Testis (tissue), 2 donors: ENCODE measurements around the gene BABAM2.
"Not testable (repeated sequence)": the region's sequence is repeated elsewhere in the genome, so short reads cannot be mapped to it uniquely, and the experiment has no call there.

Source experiments
- CTCF ChIP-seq, 3 experiments: fragments of 450-650 bp in 2 of 3; fragments of 200-600 bp in 1 of 3; sonication (generic) in 1 of 3; IDR thresholded peaks; one replicate each; pipeline ENCODE4 v1.5.1; 2016 to 2019; ENCODE audit warnings: antibody characterized with exemption in 3 of 3, mild to moderate bottlenecking in 2 of 3, moderate library complexity in 1 of 3
- POLR2A ChIP-seq: fragments of 450-650 bp; IDR thresholded peaks from one replicate; pipeline ENCODE4 v1.6.1; 2017; ENCODE audit warnings: antibody characterized with exemption, mild to moderate bottlenecking, moderate library complexity

- not testable (repeated sequence) for TF ChIP-seq POLR2A; CTCF (IDR thresholded peaks at IDR 0.05)
Observed at GRCh38 chr2:28335265-28335664, 444.7 kb downstream of the BABAM2 start.
